GM13976 (cell line): Measurements from ENCODE around the gene PLXNC1.

Experiments
- DNase-seq: peaks from one replicate; pipeline ENCODE4 v3.0.0; 2012; ENCODE audit warnings: low spot score
- in situ Hi-C: fragments of 300-500 bp; cut with MboI; formaldehyde crosslinking; loops from one replicate; pipeline ENCODE4 v1.12.0; 2022; ENCODE audit warnings: low sequenced_read_pairs, mixed read lengths, inconsistent platforms; ENCODE audit not compliant: unreplicated experiment
- TF ChIP-seq, protein P1 (sequence below): IDR thresholded peaks from 2 replicates; pipeline ENCODE4 v1.5.1; 2012; ENCODE audit warnings: borderline replicate concordance, mild to moderate bottlenecking; ENCODE audit not compliant: insufficient read depth; ENCODE audit errors: extremely low read depth, missing control alignments, control extremely low read depth

PLXNC1 gene

DNA sequence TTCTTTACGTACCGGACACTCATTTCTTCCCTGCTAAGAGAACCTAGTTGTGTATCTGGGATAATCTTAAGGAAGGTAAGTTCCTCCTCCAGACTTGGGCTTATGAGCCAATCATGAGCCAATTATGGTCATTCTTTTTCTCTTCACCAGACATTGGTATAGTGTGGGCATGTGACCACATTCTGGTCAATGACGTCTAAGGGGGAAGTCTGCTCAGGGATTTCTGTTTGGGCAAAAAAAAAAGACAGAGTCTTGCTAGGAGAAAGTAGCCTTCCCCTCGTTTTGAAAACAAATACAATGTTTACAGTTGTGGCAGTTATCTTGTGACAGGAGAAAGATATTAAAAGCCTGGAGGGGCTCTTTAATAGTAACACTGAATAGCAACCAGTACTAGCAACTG lies 20.1 kb upstream of the PLXNC1 start:
- in situ Hi-C loops: loop anchor here (25.0 kb wide), 1 partner anchor 759 kb away; no protein-coding TSS in a partner anchor
- DNase-seq: no peak
- TF ChIP-seq, protein P1, sequence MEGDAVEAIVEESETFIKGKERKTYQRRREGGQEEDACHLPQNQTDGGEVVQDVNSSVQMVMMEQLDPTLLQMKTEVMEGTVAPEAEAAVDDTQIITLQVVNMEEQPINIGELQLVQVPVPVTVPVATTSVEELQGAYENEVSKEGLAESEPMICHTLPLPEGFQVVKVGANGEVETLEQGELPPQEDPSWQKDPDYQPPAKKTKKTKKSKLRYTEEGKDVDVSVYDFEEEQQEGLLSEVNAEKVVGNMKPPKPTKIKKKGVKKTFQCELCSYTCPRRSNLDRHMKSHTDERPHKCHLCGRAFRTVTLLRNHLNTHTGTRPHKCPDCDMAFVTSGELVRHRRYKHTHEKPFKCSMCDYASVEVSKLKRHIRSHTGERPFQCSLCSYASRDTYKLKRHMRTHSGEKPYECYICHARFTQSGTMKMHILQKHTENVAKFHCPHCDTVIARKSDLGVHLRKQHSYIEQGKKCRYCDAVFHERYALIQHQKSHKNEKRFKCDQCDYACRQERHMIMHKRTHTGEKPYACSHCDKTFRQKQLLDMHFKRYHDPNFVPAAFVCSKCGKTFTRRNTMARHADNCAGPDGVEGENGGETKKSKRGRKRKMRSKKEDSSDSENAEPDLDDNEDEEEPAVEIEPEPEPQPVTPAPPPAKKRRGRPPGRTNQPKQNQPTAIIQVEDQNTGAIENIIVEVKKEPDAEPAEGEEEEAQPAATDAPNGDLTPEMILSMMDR: no peak

DNA sequence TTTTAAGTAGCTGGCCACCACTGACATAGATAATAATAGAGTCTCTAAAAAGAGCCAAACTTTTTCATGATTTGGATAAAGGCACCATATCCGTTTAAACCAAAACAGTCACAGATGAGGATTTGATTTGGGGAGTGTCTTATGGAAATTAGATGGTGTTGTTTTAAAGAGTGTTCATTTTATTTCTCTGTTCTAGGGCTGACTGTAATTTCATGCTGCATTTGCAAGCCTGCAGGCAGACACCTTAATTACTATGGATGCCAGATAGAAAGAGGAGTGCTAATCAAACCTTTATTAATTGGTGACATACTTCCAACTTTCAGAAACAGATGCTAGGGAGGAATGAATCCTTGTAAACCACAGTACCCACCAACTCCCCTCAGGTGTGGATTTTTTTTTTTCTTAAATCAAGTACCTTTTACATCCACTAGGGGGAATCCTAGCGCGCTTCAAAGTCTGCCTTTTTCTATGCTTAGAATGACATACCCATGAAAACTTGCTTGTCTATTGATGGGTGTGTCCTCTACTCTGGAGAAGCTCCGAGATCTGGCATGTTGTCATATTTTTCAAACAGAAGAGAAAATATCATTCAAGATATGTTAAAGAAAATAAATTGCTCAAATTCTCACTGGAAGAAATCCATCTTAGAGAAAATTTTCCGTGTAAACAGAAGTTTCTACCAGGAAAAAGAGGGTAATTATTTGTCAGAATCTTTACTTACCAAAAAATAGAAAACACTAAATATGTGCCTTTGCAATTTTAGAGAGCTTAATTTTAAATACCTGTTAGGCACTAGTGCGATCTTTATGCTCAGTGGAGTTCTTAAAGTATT lies 14.2 kb upstream of the PLXNC1 start:
- in situ Hi-C loops: loop anchor here (25.0 kb wide), 1 partner anchor 753 kb away; no protein-coding TSS in a partner anchor
- TF ChIP-seq, protein P1: peak; percentile 47
- peak; percentile 64 for DNase-seq

DNA sequence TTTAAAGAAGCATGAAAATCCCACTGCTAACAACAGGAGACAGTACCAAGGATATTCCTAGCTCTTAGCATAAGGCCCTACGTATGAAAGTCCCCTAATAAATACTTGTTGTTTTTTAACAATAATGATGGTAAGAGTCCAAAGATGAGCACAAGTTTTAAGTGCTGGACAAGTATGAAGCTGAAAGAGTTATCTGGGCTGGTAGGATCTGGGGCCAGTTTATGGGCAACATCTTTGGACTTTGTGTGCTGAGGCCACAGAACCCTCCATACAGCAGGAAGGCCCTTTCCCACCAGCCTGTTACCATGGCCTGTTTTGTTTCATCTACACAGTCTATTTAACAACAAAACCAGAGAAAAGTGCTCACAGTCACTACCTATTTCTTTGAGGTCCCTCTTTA lies 12.5 kb upstream of the PLXNC1 start:
- TF ChIP-seq, protein P1: no peak
- in situ Hi-C loops: loop anchor here (5.0 to 25.0 kb wide), 2 partner anchors 396 to 751 kb away; no protein-coding TSS in a partner anchor
- DNase-seq: no peak

DNA sequence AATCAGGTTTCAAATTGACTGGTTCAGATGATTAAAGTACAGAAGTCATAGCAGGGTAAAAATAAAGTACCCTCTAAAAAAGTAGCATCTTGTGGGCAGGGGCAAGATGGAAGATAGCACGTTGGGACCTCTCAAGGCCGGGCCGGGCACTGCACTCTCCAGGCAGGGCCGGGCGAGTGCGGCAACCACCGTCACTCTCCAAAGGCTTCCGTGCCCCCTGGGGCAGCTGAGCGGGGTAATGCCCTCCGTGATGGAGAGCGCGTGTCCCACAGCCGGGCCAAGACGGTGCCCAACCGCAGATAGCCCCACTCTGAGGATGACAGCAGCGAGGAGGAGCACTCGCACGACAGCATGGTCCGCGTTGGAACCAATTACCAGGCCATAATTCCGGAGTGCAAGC lies 8.6 kb upstream of the PLXNC1 start:
- in situ Hi-C loops: loop anchor here (5.0 to 25.0 kb wide), 3 partner anchors 295 to 747 kb away; no protein-coding TSS in a partner anchor
- TF ChIP-seq, protein P1: no peak
- DNase-seq: no peak

DNA sequence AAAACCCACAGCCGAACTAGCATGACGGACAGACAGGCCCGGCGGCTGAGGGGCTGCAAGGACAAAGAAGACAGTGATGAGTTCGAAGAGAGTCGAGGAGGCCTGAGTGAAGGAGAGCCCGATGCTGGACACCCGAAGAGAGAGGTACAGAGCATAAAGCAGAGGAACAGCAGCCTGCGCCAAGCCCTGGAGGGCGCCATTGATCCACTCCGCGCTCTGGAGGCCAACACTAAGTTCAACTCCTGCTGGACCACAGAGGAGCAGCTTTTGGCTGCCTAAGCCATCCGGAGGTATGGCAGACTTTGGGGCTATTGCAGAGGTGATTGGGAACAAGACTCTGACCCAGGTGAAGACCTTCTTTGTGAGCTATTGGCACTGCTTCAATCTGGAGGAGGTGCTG lies 7.8 kb upstream of the PLXNC1 start:
- in situ Hi-C loops: loop anchor here (10.0 to 25.0 kb wide), 2 partner anchors 294 to 747 kb away; no protein-coding TSS in a partner anchor
- DNase-seq: peak; percentile 65
- TF ChIP-seq, protein P1: peak; percentile 30

DNA sequence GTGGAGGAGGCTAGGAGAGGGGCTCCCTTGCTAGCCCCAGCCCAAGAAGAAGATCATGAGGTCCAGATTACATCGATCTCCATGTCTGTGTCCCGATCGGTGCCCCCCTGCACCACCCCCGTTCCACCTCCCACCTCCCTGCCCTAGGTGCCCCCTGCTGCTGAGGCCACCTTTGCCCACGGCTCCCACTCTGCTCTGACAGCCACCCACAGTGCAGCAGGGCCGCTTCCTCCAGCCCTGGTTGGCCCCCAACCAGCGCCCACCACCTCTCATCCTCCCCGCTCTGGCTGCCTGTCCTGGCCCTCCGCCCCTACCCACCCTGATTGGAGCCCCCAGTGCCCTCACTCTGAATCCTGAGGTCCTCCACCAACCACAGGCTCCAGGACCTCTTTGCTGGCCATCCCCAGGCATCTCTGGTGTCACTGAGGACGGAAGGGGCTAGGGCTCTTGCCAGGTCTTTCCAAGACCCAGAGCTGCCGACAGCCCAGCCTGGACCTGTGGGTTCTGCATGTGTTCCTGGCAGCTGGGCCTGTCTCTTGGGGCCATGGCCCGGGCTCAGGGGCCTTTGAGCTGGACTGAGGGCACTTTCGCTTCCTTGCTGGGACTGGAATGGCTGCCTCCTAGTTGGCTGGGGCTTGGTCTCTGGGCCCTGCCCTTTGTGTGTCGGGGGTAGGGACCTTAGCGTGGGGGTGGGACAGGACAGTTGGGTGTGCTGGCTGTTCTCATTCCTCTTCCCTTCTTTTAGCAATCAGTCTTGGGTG lies 7.2 kb upstream of the PLXNC1 start:
- TF ChIP-seq, protein P1: no peak
- in situ Hi-C loops: loop anchor here (10.0 to 25.0 kb wide), 2 partner anchors 294 to 746 kb away; no protein-coding TSS in a partner anchor

More for the DNA sequence above, 7.2 kb upstream of the PLXNC1 start:
- no peak for DNase-seq
